HepG2 (cell line): ENCODE measurements around the gene SAP30. TPM values are rescaled to one million over a fixed set of nuclear protein-coding genes. Genes with fewer than 3 reads are reported as not detected.

Source experiments
- ATAC-seq: fragments of 200-7000 bp; cut with Tn5 transposase; 3 replicates; pipeline ENCODE4 v1.9.1; 2020; ENCODE audit warnings: mild to moderate bottlenecking, moderate library complexity
- BruUV-seq: library from RNA; stranded (reverse); fragments of 400-500 nt; replicated peaks from 2 replicates; lab custom pipeline; 2021; lab: Mats Ljungman, UMichigan
- CTCF ChIA-PET: fragments of 300-600 bp; formaldehyde crosslinking; extraction: SDS; loops from one replicate; lab custom pipeline; 2021; ENCODE audit warnings: low total read pairs, inconsistent platforms, low intra/inter-chr PET ratio; lab: Yijun Ruan, JAX
- POLR2A ChIA-PET: fragments of 350-600 bp; sonication (Branson Sonifier 250); formaldehyde crosslinking; loops from one replicate; lab custom pipeline; 2020; ENCODE audit warnings: antibody characterized with exemption, inconsistent platforms; lab: Yijun Ruan, JAX
- DNase-seq: peaks from one replicate; pipeline ENCODE4 v3.0.0-alpha.2; 2015; ENCODE audit warnings: low spot score
- FAIRE-seq: peaks from 3 replicates; lab custom pipeline; 2011; peaks lifted over from hg19 to GRCh38; lab: Jason Lieb, UNC
- H2AFZ ChIP-seq: one replicate; pipeline ENCODE4 v1.6.1; 2011; ENCODE audit warnings: low read length, inconsistent platforms
- H3K27ac ChIP-seq: fragments of 300-600 bp; 3 replicates; pipeline ENCODE4 v1.8.0; 2011; ENCODE audit warnings: mixed run types, mild to moderate bottlenecking, mixed read lengths, low read length, inconsistent platforms; ENCODE audit not compliant: insufficient read depth; ENCODE audit errors: extremely low read length
- H3K27me3 ChIP-seq, 2 experiments: fragments of 200-600 bp in 1 of 2; 2 replicates in 1 of 2; 3 replicates in 1 of 2; pipeline versions ENCODE4 v1.6.0 to v1.8.0; 2011; ENCODE audit warnings: low read length in 2 of 2, mild to moderate bottlenecking in 2 of 2, moderate library complexity in 2 of 2, inconsistent platforms in 1 of 2; ENCODE audit not compliant: insufficient read depth in 2 of 2, control insufficient read depth in 1 of 2
- H3K36me3 ChIP-seq, 2 experiments: fragments of 200-600 bp in 1 of 2; replicated peaks in 1 of 2; 2 replicates in 1 of 2; 3 replicates in 1 of 2; pipeline versions ENCODE4 v1.5.1 to v1.8.0; 2011; ENCODE audit warnings: low read length in 2 of 2, inconsistent platforms in 1 of 2; ENCODE audit not compliant: insufficient read depth in 2 of 2, control insufficient read depth in 1 of 2
- H3K4me1 ChIP-seq: 2 replicates; pipeline ENCODE4 v1.5.1; 2012; ENCODE audit warnings: low read length, inconsistent platforms; ENCODE audit not compliant: insufficient read depth
- H3K4me2 ChIP-seq: 2 replicates; pipeline ENCODE4 v1.6.0; 2011; ENCODE audit warnings: low read depth, low read length, inconsistent platforms
- H3K4me3 ChIP-seq, 3 experiments: fragments of 200-600 bp in 1 of 3; sonication (generic), shearing (Covaris generic) in 1 of 3; replicated peaks in 1 of 3; 2 replicates each; pipeline ENCODE4 v1.5.1; 2011 to 2016; ENCODE audit warnings: low read length in 3 of 3, inconsistent platforms in 2 of 3, low read depth in 2 of 3, mild to moderate bottlenecking in 2 of 3, control low read depth in 1 of 3, mixed read lengths in 1 of 3; ENCODE audit not compliant: insufficient read depth in 1 of 3
- H3K79me2 ChIP-seq: one replicate; pipeline ENCODE4 v1.6.1; 2011; ENCODE audit warnings: low read length, inconsistent platforms; ENCODE audit not compliant: insufficient read depth
- H3K9ac ChIP-seq: 2 replicates; pipeline ENCODE4 v1.6.0; 2011; ENCODE audit warnings: mild to moderate bottlenecking, low read depth, low read length, inconsistent platforms; ENCODE audit not compliant: insufficient read depth
- H3K9me3 ChIP-seq: 2 replicates; pipeline ENCODE4 v1.5.1; 2012; ENCODE audit warnings: mild to moderate bottlenecking, low read length
- H4K20me1 ChIP-seq: 2 replicates; pipeline ENCODE4 v1.6.0; 2011; ENCODE audit warnings: inconsistent platforms, mild to moderate bottlenecking, low read length, moderate library complexity; ENCODE audit not compliant: insufficient read depth
- ARID2 ChIP-seq: sonication (generic); formaldehyde crosslinking; IDR thresholded peaks from 2 replicates; pipeline ENCODE4 v1.8.1; 2022; ENCODE audit warnings: mild to moderate bottlenecking, missing genetic modification reagents, borderline replicate concordance
- CCAR2 ChIP-seq: fragments of 200-400 bp; formaldehyde crosslinking; optimal IDR thresholded peaks from 2 replicates; pipeline ENCODE3; 2018; ENCODE audit warnings: low read depth, mild to moderate bottlenecking, low read length, moderate library complexity
- MTF1 ChIP-seq: sonication (generic); formaldehyde crosslinking; IDR thresholded peaks from 2 replicates; pipeline ENCODE4 v1.5.0; 2020; ENCODE audit warnings: missing genetic modification reagents
- SRSF1 ChIP-seq: fragments of 200-400 bp; formaldehyde crosslinking; optimal IDR thresholded peaks from 2 replicates; pipeline ENCODE3; 2017; ENCODE audit warnings: mild to moderate bottlenecking, low read depth, low read length, moderate library complexity
- TFDP1 ChIP-seq: IDR thresholded peaks from 2 replicates; pipeline ENCODE4 v1.6.1; 2016; ENCODE audit warnings: missing compliant biosample characterization, missing genetic modification reagents, borderline replicate concordance
- ZBTB37 ChIP-seq: sonication (generic); formaldehyde crosslinking; IDR thresholded peaks from 2 replicates; pipeline ENCODE4 v1.4.0; 2020; ENCODE audit warnings: mild to moderate bottlenecking, missing genetic modification reagents
- ZNF7 ChIP-seq: IDR thresholded peaks from 2 replicates; pipeline ENCODE4 v1.6.1; 2016; ENCODE audit warnings: missing biosample characterization, missing genetic modification reagents
- ZNF737 ChIP-seq: sonication (generic); formaldehyde crosslinking; IDR thresholded peaks from 2 replicates; pipeline ENCODE4 v1.5.0; 2020; ENCODE audit warnings: missing genetic modification reagents, mild to moderate bottlenecking, borderline replicate concordance
- ZNF766 ChIP-seq: sonication (generic); formaldehyde crosslinking; IDR thresholded peaks from 2 replicates; pipeline ENCODE4 v1.5.0; 2020; ENCODE audit warnings: missing genetic modification reagents, borderline replicate concordance
- WGBS: methylation state at CpG from one replicate; pipeline ENCODE4 v1.1.6; 2017; ENCODE audit warnings: low lambda C conversion rate; 5-methylcytosine and 5-hydroxymethylcytosine counted together
- in situ Hi-C: cut with HindIII; loops from 2 replicates; pipeline ENCODE4 v1.10.0; 2017; ENCODE audit warnings: low pct_unique_long_range_greater_than_20kb; ENCODE audit not compliant: extremely low pct_ligation_motif_present
- intact Hi-C: fragments of 100-400 bp; cut with micrococcal nuclease; formaldehyde crosslinking; loops from one replicate; pipeline ENCODE4 v1.10.0; 2022; ENCODE audit not compliant: unreplicated experiment
- polyA plus RNA-seq, 8 experiments: library from polyadenylated mRNA; depleted of rRNA in 3 of 8; stranded (reverse) in 7 of 8; unstranded in 1 of 8; fragments of >200 nt; fragmentation: Illumina TruSeq in 4 of 8; extraction: Trizol in 4 of 8; gene quantifications; 2 replicates each; pipeline versions ENCODE4 v1.2.1 to v1.2.3, GENCODE V29; 2011 to 2016; ENCODE audit warnings: low read depth in 4 of 8, missing spikeins in 1 of 8, mixed read lengths in 1 of 8; ENCODE audit not compliant: insufficient read depth in 1 of 8
- total RNA-seq, 5 experiments: library from RNA; depleted of rRNA; stranded (reverse); fragments of >200 nt; fragmentation: Illumina TruSeq; extraction: Trizol; gene quantifications; 2 replicates each; pipeline ENCODE4 v1.2.3, GENCODE V29; 2016; ENCODE audit warnings: low read depth in 1 of 5
- TF ChIP-seq, protein P1 (sequence below): sonication (generic); formaldehyde crosslinking; IDR thresholded peaks from 2 replicates; pipeline ENCODE4 v1.4.0; 2020; ENCODE audit warnings: missing genetic modification reagents
- TF ChIP-seq, protein P2 (sequence below): sonication (generic); formaldehyde crosslinking; IDR thresholded peaks from 2 replicates; pipeline ENCODE4 v1.4.0; 2020; ENCODE audit warnings: missing genetic modification reagents

The SAP30 gene
- total and polyA plus RNA-seq, 2 of the 13 experiments (the other 11 are each of a cell fraction or from before 2014, with no cell fraction given): 14.2 to 25.1 TPM

DNA sequence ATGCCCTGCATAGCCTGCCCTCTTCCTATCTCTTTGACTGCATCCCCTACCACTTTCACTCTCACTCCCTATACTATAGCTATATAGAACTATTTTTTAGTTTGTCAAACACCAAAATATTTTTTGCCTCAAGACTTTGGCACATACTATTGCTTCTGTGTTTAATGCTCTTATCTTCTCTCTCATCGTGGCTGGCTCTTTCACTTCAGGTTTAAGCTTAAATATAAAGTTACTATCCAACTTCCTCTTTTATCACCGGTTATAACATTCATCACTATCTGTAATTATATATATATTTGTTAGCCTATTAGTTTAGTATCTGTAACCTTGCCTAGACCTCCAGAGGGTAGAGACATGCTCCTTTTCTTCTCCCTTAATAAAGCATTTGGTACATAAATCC, 25.1 kb upstream of the SAP30 start (continued):
- no peak for TF ChIP-seq ZBTB37 (CRISPR knock-in tag)
- TF ChIP-seq, protein P1, sequence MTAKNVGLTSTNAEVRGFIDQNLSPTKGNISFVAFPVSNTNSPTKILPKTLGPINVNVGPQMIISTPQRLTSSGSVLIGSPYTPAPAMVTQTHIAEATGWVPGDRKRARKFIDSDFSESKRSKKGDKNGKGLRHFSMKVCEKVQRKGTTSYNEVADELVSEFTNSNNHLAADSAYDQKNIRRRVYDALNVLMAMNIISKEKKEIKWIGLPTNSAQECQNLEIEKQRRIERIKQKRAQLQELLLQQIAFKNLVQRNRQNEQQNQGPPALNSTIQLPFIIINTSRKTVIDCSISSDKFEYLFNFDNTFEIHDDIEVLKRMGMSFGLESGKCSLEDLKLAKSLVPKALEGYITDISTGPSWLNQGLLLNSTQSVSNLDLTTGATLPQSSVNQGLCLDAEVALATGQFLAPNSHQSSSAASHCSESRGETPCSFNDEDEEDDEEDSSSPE (CRISPR knock-in tag): no peak

DNA sequence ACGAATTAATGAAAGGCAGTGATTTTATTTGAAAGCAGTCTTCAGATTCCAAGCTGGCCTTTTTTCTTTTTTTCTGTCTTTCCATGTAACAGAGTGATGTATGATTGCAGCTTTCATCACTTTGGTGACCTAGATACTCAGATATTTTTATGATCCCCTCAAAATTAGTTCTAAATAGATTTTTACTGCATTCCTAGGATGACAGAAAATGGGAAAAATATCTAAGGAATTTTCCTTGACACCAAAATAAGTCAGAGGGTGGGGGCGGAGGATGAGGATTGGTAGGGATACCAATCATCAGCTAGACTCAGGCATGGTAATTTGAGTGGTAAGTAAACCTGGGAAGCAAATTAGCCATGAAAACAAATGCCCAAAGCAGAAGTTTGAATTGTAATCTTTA, 24.7 kb upstream of the SAP30 start:
- H3K4me3 ChIP-seq: no peak overlapping the region
- H3K4me1 ChIP-seq: no peaks in the 10 kb centered on the region
- no peak overlapping the region for H3K9ac ChIP-seq
- no peak overlapping the region for H3K4me2 ChIP-seq
- H3K9me3 ChIP-seq: no peaks in the 10 kb centered on the region
- FAIRE-seq (no peak), DNase-seq (no peak), ATAC-seq (no peak)
- 50% methylated on average over 2 of the region's 2 CpGs for WGBS
- ChIA-PET POLR2A (interaction anchor here (1.5 kb wide), 1 partner anchor 12 kb away, joined by 4 read pairs; the partner anchor contains the start of gene HMGB2), CTCF (no interaction called here)
- H3K79me2 ChIP-seq: no peaks in the 10 kb centered on the region
- no TSS peak for BruUV-seq
- H3K27ac ChIP-seq: no peak overlapping the region
- H3K27me3 ChIP-seq: no peaks in the 10 kb centered on the region
- H4K20me1 ChIP-seq: no peaks in the 10 kb centered on the region
- intact Hi-C loops (no loop called here), in situ Hi-C loops (no loop called here)
- no peaks in the 10 kb centered on the region for H3K36me3 ChIP-seq
- H2AFZ ChIP-seq: no peak overlapping the region
- TF ChIP-seq ZNF7 (CRISPR knock-in tag) (no peak), ZNF766 (CRISPR knock-in tag) (no peak), ZNF737 (no peak), SRSF1 (no peak), CCAR2 (no peak), MTF1 (no peak), ARID2 (CRISPR knock-in tag) (no peak), TFDP1 (CRISPR knock-in tag) (no peak)
- TF ChIP-seq, protein P2, sequence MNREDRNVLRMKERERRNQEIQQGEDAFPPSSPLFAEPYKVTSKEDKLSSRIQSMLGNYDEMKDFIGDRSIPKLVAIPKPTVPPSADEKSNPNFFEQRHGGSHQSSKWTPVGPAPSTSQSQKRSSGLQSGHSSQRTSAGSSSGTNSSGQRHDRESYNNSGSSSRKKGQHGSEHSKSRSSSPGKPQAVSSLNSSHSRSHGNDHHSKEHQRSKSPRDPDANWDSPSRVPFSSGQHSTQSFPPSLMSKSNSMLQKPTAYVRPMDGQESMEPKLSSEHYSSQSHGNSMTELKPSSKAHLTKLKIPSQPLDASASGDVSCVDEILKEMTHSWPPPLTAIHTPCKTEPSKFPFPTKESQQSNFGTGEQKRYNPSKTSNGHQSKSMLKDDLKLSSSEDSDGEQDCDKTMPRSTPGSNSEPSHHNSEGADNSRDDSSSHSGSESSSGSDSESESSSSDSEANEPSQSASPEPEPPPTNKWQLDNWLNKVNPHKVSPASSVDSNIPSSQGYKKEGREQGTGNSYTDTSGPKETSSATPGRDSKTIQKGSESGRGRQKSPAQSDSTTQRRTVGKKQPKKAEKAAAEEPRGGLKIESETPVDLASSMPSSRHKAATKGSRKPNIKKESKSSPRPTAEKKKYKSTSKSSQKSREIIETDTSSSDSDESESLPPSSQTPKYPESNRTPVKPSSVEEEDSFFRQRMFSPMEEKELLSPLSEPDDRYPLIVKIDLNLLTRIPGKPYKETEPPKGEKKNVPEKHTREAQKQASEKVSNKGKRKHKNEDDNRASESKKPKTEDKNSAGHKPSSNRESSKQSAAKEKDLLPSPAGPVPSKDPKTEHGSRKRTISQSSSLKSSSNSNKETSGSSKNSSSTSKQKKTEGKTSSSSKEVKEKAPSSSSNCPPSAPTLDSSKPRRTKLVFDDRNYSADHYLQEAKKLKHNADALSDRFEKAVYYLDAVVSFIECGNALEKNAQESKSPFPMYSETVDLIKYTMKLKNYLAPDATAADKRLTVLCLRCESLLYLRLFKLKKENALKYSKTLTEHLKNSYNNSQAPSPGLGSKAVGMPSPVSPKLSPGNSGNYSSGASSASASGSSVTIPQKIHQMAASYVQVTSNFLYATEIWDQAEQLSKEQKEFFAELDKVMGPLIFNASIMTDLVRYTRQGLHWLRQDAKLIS (CRISPR knock-in tag): no peak
